T-helper 2 cell treated with Interferon-gamma antibody and Interleukin-4, amounts not matched to agents 5 μg/mL and 100 μg/mL, for 36 hours (primary cell): ENCODE data around the gene DDIT4.
"Not testable (repeated sequence)": the region's sequence is repeated elsewhere in the genome, so short reads cannot be mapped to it uniquely, and the experiment has no call there.

Experiments used
- DNase-seq: peaks from one replicate; pipeline ENCODE4 v3.0.0; 2021; ENCODE audit warnings: low spot score
- H3K27ac Mint-ChIP-seq: one replicate; pipeline ENCODE4 v1.8.0; 2021; ENCODE audit warnings: mild to moderate bottlenecking, mixed read lengths
- H3K27me3 Mint-ChIP-seq: one replicate; pipeline ENCODE4 v1.8.0; 2021; ENCODE audit warnings: low read depth, mixed read lengths
- H3K36me3 Mint-ChIP-seq: one replicate; pipeline ENCODE4 v1.8.0; 2021; ENCODE audit warnings: low read depth, mixed read lengths
- H3K4me1 Mint-ChIP-seq: one replicate; pipeline ENCODE4 v1.8.0; 2021; ENCODE audit warnings: low read depth, mixed read lengths
- H3K4me3 Mint-ChIP-seq: one replicate; pipeline ENCODE4 v1.8.0; 2022; ENCODE audit warnings: mild to moderate bottlenecking, moderate library complexity, mixed read lengths
- H3K9me3 Mint-ChIP-seq: one replicate; pipeline ENCODE4 v1.8.0; 2021; ENCODE audit warnings: mixed read lengths

DDIT4 gene

DNA sequence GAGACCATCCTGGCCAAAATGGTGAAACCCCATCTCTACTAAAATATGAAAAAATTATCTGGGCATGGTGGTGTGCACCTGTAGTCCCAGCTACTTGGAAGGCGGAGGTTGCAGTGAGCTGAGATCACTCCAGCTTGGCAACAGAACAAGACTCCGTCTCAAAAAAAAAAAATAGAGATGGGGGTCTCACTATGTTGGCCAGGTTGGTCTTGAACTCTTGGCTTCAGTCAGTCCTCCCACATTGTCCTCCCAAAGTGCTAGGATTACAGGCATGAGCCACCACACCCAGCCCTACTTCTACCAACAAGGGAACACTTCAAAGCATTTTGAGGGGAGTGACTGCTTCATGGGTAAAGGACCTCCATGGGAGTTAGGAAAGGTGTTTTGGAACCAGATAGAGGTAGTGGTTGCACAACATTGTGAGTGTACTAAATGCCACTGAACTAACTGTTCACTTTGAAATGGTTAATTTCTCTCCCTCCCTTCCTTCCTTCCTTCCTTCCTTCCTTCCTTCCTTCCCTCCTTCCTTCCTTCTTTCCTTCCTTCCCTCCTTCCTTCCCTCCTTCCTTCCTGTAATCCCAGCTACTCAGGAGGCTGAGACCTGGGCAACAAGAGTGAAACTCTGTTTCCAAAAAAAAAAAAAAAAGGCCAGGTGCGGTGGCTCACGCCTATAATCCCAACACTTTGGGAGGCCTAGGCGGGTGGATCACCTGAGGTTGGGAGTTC lies 5.1 kb upstream of the DDIT4 start:
- H3K9me3 Mint-ChIP-seq, H3K4me3 Mint-ChIP-seq, H3K27ac Mint-ChIP-seq, H3K36me3 Mint-ChIP-seq, DNase-seq, H3K27me3 Mint-ChIP-seq: not testable (repeated sequence)
- peaks cover 31% of the 10 kb centered on the region for H3K4me1 Mint-ChIP-seq

DNA sequence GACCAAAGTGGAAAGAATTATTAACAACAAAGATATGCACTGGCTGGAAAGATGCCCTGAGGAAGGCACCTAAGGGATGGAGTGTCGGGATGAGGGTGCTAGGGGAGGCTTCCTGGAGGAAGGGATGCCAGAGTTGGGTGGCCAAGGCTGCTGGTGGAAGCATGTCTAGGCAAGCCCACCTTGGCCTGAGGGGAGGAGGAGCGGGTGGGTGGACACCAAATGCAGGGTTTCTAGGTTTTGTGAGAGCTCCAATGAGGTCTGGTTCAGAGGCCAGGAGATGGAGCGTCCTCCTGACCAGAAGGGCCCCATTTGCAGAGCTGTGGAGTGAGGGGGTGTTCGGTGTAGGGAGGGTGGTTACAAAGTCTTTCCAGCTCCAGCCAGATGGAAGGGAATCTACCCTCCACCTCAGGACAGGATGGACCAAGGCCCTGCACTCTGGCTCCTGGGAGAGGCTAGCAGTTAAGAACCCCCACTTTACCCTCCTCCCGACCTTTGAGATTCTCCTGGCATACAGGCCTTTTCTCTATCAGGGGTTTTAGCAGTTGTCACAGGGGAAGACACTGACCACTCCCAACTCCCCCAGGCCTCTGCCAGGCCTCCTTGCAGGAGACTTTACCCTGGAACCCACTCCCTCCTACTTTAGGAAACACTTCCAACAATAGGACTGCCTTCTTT lies 3.0 kb upstream of the DDIT4 start:
- no peak overlapping the region for H3K27ac Mint-ChIP-seq
- no peak overlapping the region for H3K4me3 Mint-ChIP-seq
- H3K4me1 Mint-ChIP-seq = peaks cover 34% of the 10 kb centered on the region
- no peak for DNase-seq
- no peaks in the 10 kb centered on the region for H3K9me3 Mint-ChIP-seq
- H3K36me3 Mint-ChIP-seq = peaks cover 17% of the 10 kb centered on the region
- H3K27me3 Mint-ChIP-seq = no peaks in the 10 kb centered on the region

DNA sequence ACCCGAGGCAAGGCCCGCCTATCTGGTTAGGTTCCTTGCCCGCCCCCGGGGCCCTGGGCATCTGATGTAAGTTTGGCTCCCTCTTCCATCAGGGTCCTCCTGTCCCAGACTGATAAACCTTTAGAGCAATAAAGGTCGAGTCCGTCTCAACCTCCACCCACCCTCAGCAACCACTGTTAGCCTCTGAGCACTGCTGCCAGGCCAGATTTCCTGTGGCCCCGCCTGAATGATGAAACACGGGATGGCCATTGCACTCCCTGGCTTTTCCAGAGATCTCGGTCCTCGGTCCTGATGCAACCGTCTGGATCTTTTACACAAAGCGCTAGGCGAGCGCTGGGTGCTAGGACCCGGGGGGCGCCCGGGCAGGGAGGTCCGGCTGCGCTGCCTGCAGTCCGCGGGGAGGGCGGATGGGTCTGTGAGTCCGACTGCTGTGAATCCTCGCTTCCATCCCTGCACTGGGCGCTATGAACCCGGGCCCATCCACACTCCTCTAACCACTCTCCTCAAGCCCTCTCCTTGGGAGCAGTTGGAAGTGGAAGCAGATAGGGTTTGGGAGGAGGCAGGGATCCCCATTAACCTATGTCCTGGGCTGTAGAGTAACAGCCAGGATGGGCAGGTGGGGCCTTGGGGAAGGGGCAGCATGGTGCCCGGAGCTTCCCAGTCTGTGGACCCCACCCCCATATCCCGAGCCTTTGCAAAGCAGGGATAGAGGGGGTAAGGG lies 875 bp upstream of the DDIT4 start:
- H3K4me3 Mint-ChIP-seq = peak overlapping the region; percentile 97
- peak; percentile 58 for DNase-seq
- H3K27ac Mint-ChIP-seq = peak overlapping the region; percentile 63
- H3K36me3 Mint-ChIP-seq = peaks cover 30% of the 10 kb centered on the region
- peaks cover 48% of the 10 kb centered on the region for H3K4me1 Mint-ChIP-seq
- H3K27me3 Mint-ChIP-seq = no peaks in the 10 kb centered on the region
- H3K9me3 Mint-ChIP-seq = no peaks in the 10 kb centered on the region

DNA sequence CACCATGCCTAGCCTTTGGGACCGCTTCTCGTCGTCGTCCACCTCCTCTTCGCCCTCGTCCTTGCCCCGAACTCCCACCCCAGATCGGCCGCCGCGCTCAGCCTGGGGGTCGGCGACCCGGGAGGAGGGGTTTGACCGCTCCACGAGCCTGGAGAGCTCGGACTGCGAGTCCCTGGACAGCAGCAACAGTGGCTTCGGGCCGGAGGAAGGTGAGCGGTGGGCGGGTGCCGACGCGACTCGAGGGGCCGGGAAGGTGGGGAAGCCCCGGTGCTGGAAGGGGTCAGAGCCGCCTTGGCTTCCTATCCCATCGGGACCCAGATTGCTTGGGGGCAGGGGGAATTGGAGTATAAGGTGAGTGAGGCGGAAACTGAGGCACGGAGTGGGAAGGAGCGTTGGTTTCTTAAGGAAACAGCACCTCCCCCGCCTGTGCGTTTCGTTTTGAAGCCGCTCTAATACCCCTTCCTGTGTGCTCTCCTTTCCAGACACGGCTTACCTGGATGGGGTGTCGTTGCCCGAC lies 547 bp downstream of the DDIT4 start:
- H3K4me3 Mint-ChIP-seq = peak overlapping the region; percentile 97
- no peaks in the 10 kb centered on the region for H3K27me3 Mint-ChIP-seq
- no peak for DNase-seq
- H3K4me1 Mint-ChIP-seq = peaks cover 54% of the 10 kb centered on the region
- peak overlapping the region; percentile 94 for H3K27ac Mint-ChIP-seq
- H3K9me3 Mint-ChIP-seq = no peaks in the 10 kb centered on the region
- peaks cover 30% of the 10 kb centered on the region for H3K36me3 Mint-ChIP-seq

DNA sequence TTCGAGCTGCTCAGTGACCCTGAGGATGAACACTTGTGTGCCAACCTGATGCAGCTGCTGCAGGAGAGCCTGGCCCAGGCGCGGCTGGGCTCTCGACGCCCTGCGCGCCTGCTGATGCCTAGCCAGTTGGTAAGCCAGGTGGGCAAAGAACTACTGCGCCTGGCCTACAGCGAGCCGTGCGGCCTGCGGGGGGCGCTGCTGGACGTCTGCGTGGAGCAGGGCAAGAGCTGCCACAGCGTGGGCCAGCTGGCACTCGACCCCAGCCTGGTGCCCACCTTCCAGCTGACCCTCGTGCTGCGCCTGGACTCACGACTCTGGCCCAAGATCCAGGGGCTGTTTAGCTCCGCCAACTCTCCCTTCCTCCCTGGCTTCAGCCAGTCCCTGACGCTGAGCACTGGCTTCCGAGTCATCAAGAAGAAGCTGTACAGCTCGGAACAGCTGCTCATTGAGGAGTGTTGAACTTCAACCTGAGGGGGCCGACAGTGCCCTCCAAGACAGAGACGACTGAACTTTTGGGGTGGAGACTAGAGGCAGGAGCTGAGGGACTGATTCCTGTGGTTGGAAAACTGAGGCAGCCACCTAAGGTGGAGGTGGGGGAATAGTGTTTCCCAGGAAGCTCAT lies 1.1 kb downstream of the DDIT4 start:
- Mint-ChIP-seq H3K4me3 (peak overlapping the region; percentile 97), H3K27ac (peak overlapping the region; percentile 94), H3K36me3 (peaks cover 30% of the 10 kb centered on the region), H3K9me3 (no peaks in the 10 kb centered on the region), H3K27me3 (no peaks in the 10 kb centered on the region), H3K4me1 (peaks cover 56% of the 10 kb centered on the region)
- DNase-seq = peak; percentile 72

DNA sequence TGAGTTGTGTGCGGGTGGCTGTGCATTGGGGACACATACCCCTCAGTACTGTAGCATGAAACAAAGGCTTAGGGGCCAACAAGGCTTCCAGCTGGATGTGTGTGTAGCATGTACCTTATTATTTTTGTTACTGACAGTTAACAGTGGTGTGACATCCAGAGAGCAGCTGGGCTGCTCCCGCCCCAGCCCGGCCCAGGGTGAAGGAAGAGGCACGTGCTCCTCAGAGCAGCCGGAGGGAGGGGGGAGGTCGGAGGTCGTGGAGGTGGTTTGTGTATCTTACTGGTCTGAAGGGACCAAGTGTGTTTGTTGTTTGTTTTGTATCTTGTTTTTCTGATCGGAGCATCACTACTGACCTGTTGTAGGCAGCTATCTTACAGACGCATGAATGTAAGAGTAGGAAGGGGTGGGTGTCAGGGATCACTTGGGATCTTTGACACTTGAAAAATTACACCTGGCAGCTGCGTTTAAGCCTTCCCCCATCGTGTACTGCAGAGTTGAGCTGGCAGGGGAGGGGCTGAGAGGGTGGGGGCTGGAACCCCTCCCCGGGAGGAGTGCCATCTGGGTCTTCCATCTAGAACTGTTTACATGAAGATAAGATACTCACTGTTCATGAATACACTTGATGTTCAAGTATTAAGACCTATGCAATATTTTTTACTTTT lies 1.8 kb downstream of the DDIT4 start:
- H3K27me3 Mint-ChIP-seq = no peaks in the 10 kb centered on the region
- H3K27ac Mint-ChIP-seq = peak overlapping the region; percentile 94
- no peak for DNase-seq
- H3K36me3 Mint-ChIP-seq = peaks cover 30% of the 10 kb centered on the region
- no peaks in the 10 kb centered on the region for H3K9me3 Mint-ChIP-seq
- peaks cover 54% of the 10 kb centered on the region for H3K4me1 Mint-ChIP-seq
- peak overlapping the region; percentile 97 for H3K4me3 Mint-ChIP-seq

DNA sequence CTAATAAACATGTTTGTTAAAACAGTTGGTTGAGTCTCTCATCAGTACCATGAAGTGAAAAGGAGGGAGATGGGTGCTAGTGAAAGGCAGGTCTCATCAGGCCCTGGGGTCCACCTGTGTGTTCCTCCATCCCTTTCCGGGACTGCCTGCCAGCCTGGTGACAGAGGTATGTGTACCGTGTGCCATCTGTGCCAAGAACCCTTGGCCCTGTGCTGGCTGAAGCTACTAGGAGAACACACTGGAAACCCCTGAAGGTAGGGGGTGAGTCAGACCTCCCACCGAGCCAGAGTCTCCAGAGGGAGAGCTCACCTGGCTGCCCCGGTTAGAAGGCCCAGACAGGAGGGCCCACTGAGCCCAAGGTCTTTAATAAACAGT lies 2.3 kb downstream of the DDIT4 start:
- no peak for DNase-seq
- Mint-ChIP-seq H3K4me1 (peaks cover 50% of the 10 kb centered on the region), H3K4me3 (peak overlapping the region; percentile 97)

DNA sequence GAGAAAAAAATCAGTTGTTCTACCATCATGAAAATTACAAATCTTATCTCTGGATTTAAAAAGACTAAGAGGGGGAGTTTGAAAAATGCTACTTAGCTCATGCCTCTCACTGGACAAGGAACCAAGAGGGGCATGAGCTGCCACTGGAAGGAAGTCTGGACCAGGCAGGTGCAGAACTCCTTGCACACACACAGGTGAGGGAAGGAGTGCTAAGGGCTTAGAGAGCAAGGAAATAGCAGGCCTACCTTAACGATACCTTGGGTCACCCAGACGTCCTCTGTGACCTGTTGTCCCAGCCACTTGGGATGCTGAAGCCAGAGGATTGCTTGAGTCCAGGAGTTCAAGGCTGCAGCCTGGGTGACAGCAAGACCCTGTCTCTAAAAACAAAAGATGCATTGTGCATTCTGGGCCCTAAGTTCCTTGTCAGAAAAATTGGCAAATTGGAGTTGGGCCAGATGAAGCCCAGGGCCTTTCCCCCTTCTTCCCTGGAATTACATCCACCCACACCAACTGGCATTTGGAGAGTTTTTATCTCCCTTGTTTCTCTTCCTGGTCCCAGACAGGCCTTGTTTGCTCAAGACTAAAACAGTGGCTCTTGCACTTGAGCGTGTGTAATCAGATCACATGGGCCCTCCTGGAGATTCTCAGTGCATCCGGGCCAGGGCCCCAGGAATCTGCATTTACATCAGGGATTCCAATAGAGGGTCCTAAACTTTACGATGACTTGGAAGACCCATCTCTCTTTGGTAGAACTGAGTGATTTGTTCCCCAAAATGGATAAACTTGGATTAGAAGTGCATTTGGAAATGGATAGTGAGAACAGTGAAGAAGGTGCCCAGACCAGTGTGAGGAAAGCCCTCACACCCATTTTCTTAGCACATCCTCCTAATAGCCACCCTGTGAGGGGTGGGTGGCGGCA lies 3.0 kb downstream of the DDIT4 start:
- no peak for DNase-seq
- Mint-ChIP-seq H3K4me1 (peaks cover 48% of the 10 kb centered on the region), H3K27ac (peak overlapping the region; percentile 94), H3K36me3 (peaks cover 30% of the 10 kb centered on the region), H3K4me3 (peak overlapping the region; percentile 97), H3K9me3 (no peaks in the 10 kb centered on the region), H3K27me3 (no peaks in the 10 kb centered on the region)

More for the DNA sequence above, 2.3 kb downstream of the DDIT4 start:
- peaks cover 30% of the 10 kb centered on the region for H3K36me3 Mint-ChIP-seq
- H3K27me3 Mint-ChIP-seq = no peaks in the 10 kb centered on the region
- H3K27ac Mint-ChIP-seq = peak overlapping the region; percentile 94
- H3K9me3 Mint-ChIP-seq = no peaks in the 10 kb centered on the region

DNA sequence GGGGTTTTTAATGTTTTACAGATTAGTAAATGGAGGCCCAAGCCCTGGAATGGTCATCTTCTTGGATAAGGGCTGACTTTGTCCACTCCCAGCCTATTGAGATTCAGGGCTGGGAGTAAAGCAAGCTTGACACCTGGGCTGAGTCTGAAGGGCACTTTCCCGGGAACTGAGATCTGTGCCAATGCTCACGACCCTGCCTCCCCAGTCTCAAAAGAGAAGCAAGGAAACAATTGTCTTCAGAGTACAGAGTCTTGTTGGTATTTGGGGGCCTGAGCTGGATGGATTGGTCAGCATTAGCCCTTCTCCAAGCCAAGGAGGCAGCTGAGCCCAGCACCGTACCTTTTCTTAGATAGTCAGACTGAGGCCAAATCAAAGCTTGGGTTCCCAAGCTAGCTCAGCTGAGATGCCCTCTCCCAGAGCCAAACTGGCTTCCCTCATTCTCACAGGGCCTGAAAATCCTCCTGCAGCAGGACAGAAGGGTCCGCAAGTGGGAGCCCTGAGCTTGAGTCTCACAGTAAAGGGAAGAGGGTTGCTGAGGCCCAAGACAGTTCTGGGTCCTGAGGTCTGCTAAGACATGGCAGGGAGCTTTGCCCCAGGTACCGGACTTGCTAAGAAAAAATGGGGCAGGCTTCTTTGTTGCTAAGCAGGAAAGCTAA lies 3.7 kb downstream of the DDIT4 start:
- Mint-ChIP-seq H3K27ac (peak overlapping the region; percentile 31), H3K27me3 (no peaks in the 10 kb centered on the region), H3K36me3 (peaks cover 30% of the 10 kb centered on the region), H3K4me3 (peak overlapping the region; percentile 29), H3K9me3 (no peaks in the 10 kb centered on the region), H3K4me1 (peaks cover 43% of the 10 kb centered on the region)
- no peak for DNase-seq

DNA sequence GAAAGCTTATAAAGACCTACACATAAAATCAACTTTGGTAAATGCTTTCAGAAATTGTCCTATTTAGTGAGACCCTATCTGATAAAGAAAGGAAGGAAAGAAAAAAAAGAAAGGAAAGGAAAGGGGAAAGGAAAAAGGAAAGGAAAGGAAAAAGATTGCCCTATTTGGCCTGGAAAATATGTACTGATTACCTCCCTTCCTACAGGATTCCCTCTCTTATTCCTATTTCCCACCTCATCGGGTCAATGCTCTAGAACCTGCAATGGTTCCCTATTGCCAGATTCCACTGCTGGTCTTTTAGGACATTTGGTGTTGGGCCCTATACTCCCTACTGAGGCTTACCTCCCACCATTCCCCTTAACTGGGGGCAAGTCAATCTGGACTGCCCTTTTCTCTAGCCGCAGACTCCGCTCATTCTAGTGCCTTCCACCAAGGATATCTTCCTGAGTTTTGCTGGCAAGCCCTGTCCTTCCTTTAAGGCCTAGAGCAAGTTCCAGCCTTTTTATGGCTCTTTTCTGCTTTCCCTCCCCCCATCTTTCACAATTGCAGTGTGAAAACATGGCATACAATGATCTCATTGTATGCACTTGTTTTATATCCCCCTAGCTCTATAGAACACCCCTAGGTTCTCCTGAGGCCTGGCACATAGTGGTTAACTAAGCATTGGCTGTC lies 4.4 kb downstream of the DDIT4 start:
- Mint-ChIP-seq H3K4me3 (no peak overlapping the region), H3K4me1 (peaks cover 40% of the 10 kb centered on the region), H3K9me3 (no peaks in the 10 kb centered on the region)

DNA sequence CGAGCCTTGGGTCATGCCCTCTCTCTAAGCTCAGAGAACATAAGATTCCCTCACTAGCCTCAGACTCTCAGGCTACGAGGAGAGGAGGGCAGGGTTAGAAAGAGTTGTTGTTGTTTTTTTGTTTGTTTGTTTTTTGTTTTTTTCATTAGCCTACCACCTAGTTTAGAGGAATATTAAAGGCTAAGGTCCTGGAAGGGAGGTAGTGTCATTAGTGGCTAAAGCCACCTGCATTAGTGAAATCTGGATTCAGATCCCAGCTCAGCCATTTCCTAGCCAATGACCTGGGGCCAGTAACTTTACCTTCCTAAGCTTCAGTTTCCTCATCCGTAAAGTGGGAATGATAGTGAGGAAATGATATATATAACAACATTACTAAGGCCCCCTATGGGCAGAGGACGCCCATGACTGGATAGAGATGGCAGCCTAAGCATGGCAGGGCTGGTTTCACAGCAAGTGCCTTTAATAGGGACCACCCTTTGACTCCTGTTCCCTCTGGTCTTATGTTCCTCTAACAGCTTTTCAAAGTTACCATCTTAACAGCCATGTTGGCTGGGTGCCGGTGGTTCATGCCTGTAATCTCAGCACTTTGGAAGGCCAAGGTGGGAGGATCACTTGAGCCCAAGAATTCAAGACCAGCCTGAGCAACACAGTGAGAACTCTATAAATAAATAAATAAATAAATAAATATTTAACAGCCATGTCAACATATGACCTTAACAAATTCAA lies 5.1 kb downstream of the DDIT4 start:
- no peak for DNase-seq
- Mint-ChIP-seq H3K27ac (no peak overlapping the region), H3K36me3 (peaks cover 29% of the 10 kb centered on the region), H3K9me3 (no peaks in the 10 kb centered on the region), H3K4me1 (peaks cover 38% of the 10 kb centered on the region), H3K27me3 (no peaks in the 10 kb centered on the region), H3K4me3 (no peak overlapping the region)

More for the DNA sequence above, 4.4 kb downstream of the DDIT4 start:
- H3K36me3 Mint-ChIP-seq = peaks cover 30% of the 10 kb centered on the region
- peak overlapping the region; percentile 21 for H3K27ac Mint-ChIP-seq
- DNase-seq = no peak
- no peaks in the 10 kb centered on the region for H3K27me3 Mint-ChIP-seq
